Activated naive CD8-positive, alpha-beta T cell treated with anti-CD3 and anti-CD28 coated beads, Interleukin-2, amount 10 ng/mL, durations not matched to agents 7 days and 5 days (primary cell): ENCODE measurements around the gene TRIM2. TPM values are rescaled to one million over a fixed set of nuclear protein-coding genes. Genes with fewer than 3 reads are reported as not detected.

Source experiments
- ATAC-seq: fragments of 150-1000 bp; cut with Tn5 transposase; one replicate; pipeline ENCODE4 v1.10.0; 2021; ENCODE audit warnings: low read depth, moderate library complexity
- POLR2A ChIA-PET: fragments of 350-600 bp; sonication (Branson Sonifier 250); formaldehyde crosslinking; loops from one replicate; lab custom pipeline; 2021; ENCODE audit warnings: antibody characterized with exemption; lab: Charles Lee
- DNase-seq: peaks from one replicate; pipeline ENCODE4 v3.0.0; 2021
- H3K27ac Mint-ChIP-seq: one replicate; pipeline ENCODE4 v1.8.0; 2022; ENCODE audit warnings: mild to moderate bottlenecking, mixed read lengths
- H3K27me3 Mint-ChIP-seq: one replicate; pipeline ENCODE4 v1.8.0; 2022; ENCODE audit warnings: mild to moderate bottlenecking, moderate library complexity, mixed read lengths
- H3K36me3 Mint-ChIP-seq: one replicate; pipeline ENCODE4 v1.8.0; 2021; ENCODE audit warnings: mild to moderate bottlenecking, mixed read lengths
- H3K4me1 Mint-ChIP-seq: one replicate; pipeline ENCODE4 v1.8.0; 2021; ENCODE audit warnings: mixed read lengths
- H3K4me3 Mint-ChIP-seq: one replicate; pipeline ENCODE4 v1.8.0; 2022; ENCODE audit warnings: mild to moderate bottlenecking, moderate library complexity, mixed read lengths
- H3K9me3 Mint-ChIP-seq: one replicate; pipeline ENCODE4 v1.8.0; 2021; ENCODE audit warnings: mixed read lengths
- total RNA-seq, 2 experiments: library from RNA; stranded (reverse); gene quantifications; one replicate each; pipeline ENCODE4 v1.2.3, GENCODE V29; 2021

The TRIM2 gene
- total RNA-seq, 2 experiments from 2014 or later, result 0.62 to 0.75 TPM

GRCh38 chr4:153238135-153238919 is 34.1 kb downstream of the TRIM2 start:
- H3K9me3 Mint-ChIP-seq, result no peaks in the 10 kb centered on the region
- H3K4me1 Mint-ChIP-seq, result peaks cover 9% of the 10 kb centered on the region
- no peak overlapping the region for H3K4me3 Mint-ChIP-seq
- H3K27ac Mint-ChIP-seq, result no peak overlapping the region
- H3K27me3 Mint-ChIP-seq, result peaks cover 13% of the 10 kb centered on the region
- DNase-seq (no peak), ATAC-seq (no peak)
- no peaks in the 10 kb centered on the region for H3K36me3 Mint-ChIP-seq
- POLR2A ChIA-PET, result no interaction called here

GRCh38 chr4:153239409-153239808 is 35.2 kb downstream of the TRIM2 start:
- Mint-ChIP-seq H3K36me3 (no peaks in the 10 kb centered on the region), H3K9me3 (no peaks in the 10 kb centered on the region), H3K27me3 (peaks cover 13% of the 10 kb centered on the region), H3K4me1 (peaks cover 3% of the 10 kb centered on the region), H3K27ac (no peak overlapping the region), H3K4me3 (no peak overlapping the region)
- POLR2A ChIA-PET, result no interaction called here
- DNase-seq (no peak), ATAC-seq (no peak)

DNA sequence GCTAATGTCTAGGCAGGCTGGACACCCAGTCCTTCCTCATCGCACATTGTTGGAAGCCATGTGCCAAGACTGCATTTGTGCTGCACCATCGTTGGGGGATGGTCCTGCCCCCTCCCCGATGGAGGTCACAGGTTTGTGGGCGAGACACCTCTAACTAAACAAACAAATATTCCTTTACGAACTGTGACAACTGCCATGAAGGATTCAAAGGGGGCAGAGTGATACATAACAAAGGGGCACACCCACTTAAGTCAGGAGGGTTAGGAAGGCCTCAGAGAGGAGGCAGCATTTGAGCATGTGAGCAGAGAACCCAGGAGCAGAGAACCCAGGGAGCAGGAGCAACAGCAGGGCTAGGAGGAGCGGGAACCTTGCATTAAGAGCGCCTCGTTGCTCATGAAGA is 37.1 kb downstream of the TRIM2 start:
- no peak overlapping the region for H3K4me3 Mint-ChIP-seq
- no peaks in the 10 kb centered on the region for H3K36me3 Mint-ChIP-seq
- no peaks in the 10 kb centered on the region for H3K9me3 Mint-ChIP-seq
- peaks cover 10% of the 10 kb centered on the region for H3K27me3 Mint-ChIP-seq
- peaks cover 3% of the 10 kb centered on the region for H3K4me1 Mint-ChIP-seq
- ATAC-seq (no peak), DNase-seq (no peak)
- H3K27ac Mint-ChIP-seq, result no peak overlapping the region
- POLR2A ChIA-PET, result no interaction called here

DNA sequence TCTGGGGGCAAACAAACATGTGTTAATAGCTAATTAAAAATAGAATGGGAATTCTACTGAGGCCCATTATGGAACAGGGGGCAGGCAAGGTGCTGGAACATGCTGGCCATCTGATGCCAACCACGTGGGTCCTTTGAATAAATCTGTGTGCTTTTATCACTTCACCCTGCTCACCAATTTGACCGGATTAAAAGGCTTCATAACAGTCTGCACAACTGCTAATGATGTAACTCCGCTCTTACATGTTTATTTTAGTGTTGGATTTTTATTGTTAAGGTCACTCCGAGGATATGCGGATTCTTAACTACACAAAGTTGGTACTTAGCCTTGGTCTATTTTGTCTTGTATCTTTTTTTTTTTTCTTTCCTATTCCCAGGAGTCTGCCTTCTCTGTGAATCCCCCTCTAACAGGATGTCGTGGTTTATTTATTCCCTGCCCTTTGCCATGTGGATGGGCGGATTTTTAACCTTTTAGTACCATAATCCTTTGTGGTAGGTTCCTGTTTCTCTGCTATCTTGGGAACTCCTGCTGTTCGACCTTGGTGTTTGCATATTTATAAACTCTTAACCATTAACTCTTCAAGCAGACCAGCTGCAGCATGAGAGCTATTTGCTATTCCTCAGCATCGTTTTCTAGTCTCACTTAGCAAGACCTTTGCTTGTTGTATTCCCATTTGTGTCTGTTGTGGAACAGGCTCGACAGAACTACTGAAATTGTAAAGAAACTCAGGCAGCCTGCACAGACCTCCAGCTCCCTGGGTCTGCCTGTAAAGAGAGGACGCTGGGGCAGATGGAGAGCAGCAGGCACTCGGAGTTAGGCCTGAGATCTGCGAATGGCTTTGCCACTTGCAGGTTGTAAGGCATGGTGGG is 38.0 kb downstream of the TRIM2 start:
- Mint-ChIP-seq H3K4me1 (peaks cover 3% of the 10 kb centered on the region), H3K4me3 (no peak overlapping the region), H3K9me3 (no peaks in the 10 kb centered on the region), H3K36me3 (no peaks in the 10 kb centered on the region), H3K27me3 (peaks cover 9% of the 10 kb centered on the region), H3K27ac (no peak overlapping the region)
- DNase-seq (no peak), ATAC-seq (no peak)
- POLR2A ChIA-PET, result no interaction called here

- H3K9me3 Mint-ChIP-seq, result no peaks in the 10 kb centered on the region
- no peak for ATAC-seq
- H3K4me3 Mint-ChIP-seq, result no peak overlapping the region
- no peak overlapping the region for H3K27ac Mint-ChIP-seq
- POLR2A ChIA-PET, result no interaction called here
- DNase-seq, result no peak
- H3K36me3 Mint-ChIP-seq, result no peaks in the 10 kb centered on the region
- peaks cover 7% of the 10 kb centered on the region for H3K27me3 Mint-ChIP-seq
- H3K4me1 Mint-ChIP-seq, result peaks cover 3% of the 10 kb centered on the region
Measured at GRCh38 chr4:153242839-153243324, 38.6 kb downstream of the TRIM2 start.

DNA sequence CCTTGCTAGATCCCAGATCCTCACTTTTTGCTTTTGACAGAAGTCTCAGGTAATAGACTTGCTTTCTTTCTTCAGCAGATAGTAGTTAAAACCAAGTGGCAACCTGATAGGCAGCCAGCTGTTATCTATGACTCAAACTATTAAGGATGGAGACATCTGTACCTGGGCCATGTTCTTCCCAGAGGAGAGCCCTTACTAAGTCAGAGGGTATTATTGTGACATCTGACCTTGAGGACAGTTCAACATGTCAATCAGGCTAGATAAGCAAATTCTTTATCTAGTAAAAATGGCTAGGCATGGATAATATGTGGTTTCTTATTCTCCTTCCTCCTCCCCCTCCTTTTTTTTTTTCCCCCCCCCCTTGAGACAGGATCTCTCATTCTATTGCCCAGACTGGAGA is 39.2 kb downstream of the TRIM2 start:
- ATAC-seq (no peak), DNase-seq (no peak)
- H3K27me3 Mint-ChIP-seq, result peaks cover 7% of the 10 kb centered on the region
- H3K4me1 Mint-ChIP-seq, result peaks cover 8% of the 10 kb centered on the region
- H3K36me3 Mint-ChIP-seq, result no peaks in the 10 kb centered on the region
- POLR2A ChIA-PET, result no interaction called here
- H3K4me3 Mint-ChIP-seq, result no peak overlapping the region
- H3K27ac Mint-ChIP-seq, result no peak overlapping the region
- no peaks in the 10 kb centered on the region for H3K9me3 Mint-ChIP-seq

GRCh38 chr4:153244969-153245368 is 40.7 kb downstream of the TRIM2 start:
- Mint-ChIP-seq H3K27me3 (peaks cover 7% of the 10 kb centered on the region), H3K9me3 (no peaks in the 10 kb centered on the region), H3K27ac (no peak overlapping the region), H3K4me1 (peaks cover 14% of the 10 kb centered on the region), H3K36me3 (no peaks in the 10 kb centered on the region), H3K4me3 (no peak overlapping the region)
- no peak for ATAC-seq
- no peak for DNase-seq
- POLR2A ChIA-PET, result no interaction called here

- DNase-seq (no peak), ATAC-seq (no peak)
- Mint-ChIP-seq H3K9me3 (no peaks in the 10 kb centered on the region), H3K36me3 (no peaks in the 10 kb centered on the region), H3K4me3 (no peak overlapping the region), H3K27ac (no peak overlapping the region), H3K27me3 (peaks cover 7% of the 10 kb centered on the region), H3K4me1 (peaks cover 14% of the 10 kb centered on the region)
- POLR2A ChIA-PET, result no interaction called here
Measured at GRCh38 chr4:153245775-153246174, 41.5 kb downstream of the TRIM2 start.

- DNase-seq, result no peak
- H3K4me3 Mint-ChIP-seq, result no peak overlapping the region
- H3K4me1 Mint-ChIP-seq, result peaks cover 14% of the 10 kb centered on the region
- POLR2A ChIA-PET, result no interaction called here
- ATAC-seq, result no peak
- H3K9me3 Mint-ChIP-seq, result no peaks in the 10 kb centered on the region
- no peaks in the 10 kb centered on the region for H3K36me3 Mint-ChIP-seq
- H3K27ac Mint-ChIP-seq, result no peak overlapping the region
- H3K27me3 Mint-ChIP-seq, result peaks cover 3% of the 10 kb centered on the region
Measured at GRCh38 chr4:153246446-153247115, 42.3 kb downstream of the TRIM2 start.

DNA sequence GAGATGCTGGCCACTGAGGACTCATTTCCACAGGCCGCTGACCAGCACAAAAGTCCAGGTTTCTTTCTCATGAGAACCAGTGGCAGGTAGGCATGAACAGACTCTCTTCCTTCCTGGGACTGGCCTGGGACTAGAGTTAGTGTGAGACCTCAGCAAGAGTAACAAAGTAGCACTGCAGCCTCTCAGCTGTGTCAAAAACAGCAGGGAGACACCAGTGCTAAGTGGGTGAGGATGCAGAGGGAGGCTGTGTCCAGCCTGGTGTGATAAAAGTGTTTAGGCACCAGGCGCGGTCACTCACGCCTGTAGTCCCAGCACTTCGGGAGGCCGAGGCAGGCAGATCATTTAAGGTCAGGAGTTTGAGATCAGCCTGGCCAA is 42.9 kb downstream of the TRIM2 start:
- ATAC-seq, result no peak
- H3K36me3 Mint-ChIP-seq, result no peaks in the 10 kb centered on the region

GRCh38 chr4:153248641-153249198 is 44.5 kb downstream of the TRIM2 start:
- DNase-seq, result no peak
- H3K27ac Mint-ChIP-seq, result peak overlapping the region; percentile 70
- no peak for ATAC-seq

More for the DNA sequence above, 42.9 kb downstream of the TRIM2 start:
- no peak overlapping the region for H3K27ac Mint-ChIP-seq
- no peak overlapping the region for H3K4me3 Mint-ChIP-seq
- POLR2A ChIA-PET, result no interaction called here
- peaks cover 2% of the 10 kb centered on the region for H3K27me3 Mint-ChIP-seq
- peaks cover 15% of the 10 kb centered on the region for H3K4me1 Mint-ChIP-seq
- no peak for DNase-seq
- no peaks in the 10 kb centered on the region for H3K9me3 Mint-ChIP-seq

DNA sequence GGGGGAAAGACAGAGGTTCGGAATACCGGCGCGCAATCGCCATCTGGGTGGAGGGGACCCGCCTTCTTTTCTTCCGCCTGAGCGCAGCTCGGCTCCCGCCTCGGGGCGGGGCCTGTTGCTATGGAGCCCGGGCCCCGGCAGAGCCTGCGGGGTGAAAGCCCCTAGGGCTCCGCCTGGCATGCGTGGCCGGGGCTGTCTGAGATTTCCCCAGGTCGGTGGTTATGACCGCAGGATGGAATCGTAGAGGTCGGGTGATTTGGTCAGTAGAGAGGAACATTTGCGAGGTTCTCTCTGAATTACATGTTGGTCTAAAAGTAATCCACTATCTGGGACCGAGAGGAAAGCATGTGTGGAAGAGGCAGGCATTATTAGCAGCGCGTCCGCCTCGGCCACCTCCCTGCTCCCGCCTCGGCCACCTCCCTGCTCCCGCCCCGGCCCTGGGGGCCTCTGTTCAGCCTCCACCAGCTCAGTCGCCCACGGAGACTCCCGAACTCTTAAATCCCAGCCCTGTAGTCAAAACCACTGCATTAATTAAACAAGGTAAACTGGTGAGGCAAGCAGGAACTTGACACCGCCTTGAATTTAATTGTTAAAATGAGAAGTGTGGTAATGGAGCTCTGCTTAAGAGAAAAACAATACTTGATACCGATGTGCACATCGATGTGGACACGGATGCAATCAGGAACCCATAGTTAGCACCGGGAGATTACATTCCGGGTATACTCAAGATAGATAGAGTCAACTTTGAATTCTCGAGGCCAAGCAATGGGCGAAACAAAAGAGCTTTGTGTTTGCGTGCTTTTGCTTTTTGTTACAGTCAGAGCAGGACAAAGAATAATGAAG is 45.2 kb downstream of the TRIM2 start:
- peaks cover 2% of the 10 kb centered on the region for H3K27me3 Mint-ChIP-seq

More at GRCh38 chr4:153248641-153249198, 44.5 kb downstream of the TRIM2 start:
- H3K9me3 Mint-ChIP-seq, result no peaks in the 10 kb centered on the region
- H3K4me1 Mint-ChIP-seq, result peaks cover 13% of the 10 kb centered on the region
- peak overlapping the region; percentile 84 for H3K4me3 Mint-ChIP-seq
- no peaks in the 10 kb centered on the region for H3K36me3 Mint-ChIP-seq
- POLR2A ChIA-PET, result no interaction called here
- peaks cover 2% of the 10 kb centered on the region for H3K27me3 Mint-ChIP-seq

More for the DNA sequence above, 45.2 kb downstream of the TRIM2 start:
- Mint-ChIP-seq H3K4me1 (peaks cover 13% of the 10 kb centered on the region), H3K36me3 (no peaks in the 10 kb centered on the region), H3K4me3 (peak overlapping the region; percentile 84), H3K9me3 (no peaks in the 10 kb centered on the region), H3K27ac (peak overlapping the region; percentile 70)
- DNase-seq, result peak; percentile 87
- peak; percentile 95 for ATAC-seq
- POLR2A ChIA-PET, result interaction anchor here (0.7 kb wide), 1 partner anchor 44 kb away, joined by 3 read pairs; no protein-coding TSS in a partner anchor
